HEK293 (cell line): Measurements from ENCODE around the gene ZNF460.

Experiments used
- BCL11A ChIP-seq: fragments of 450-650 bp; formaldehyde crosslinking; IDR thresholded peaks from 2 replicates; pipeline ENCODE4 v1.5.1; 2016; ENCODE audit warnings: low read depth, missing biosample characterization, missing genetic modification characterization
- ZBTB7A ChIP-seq: fragments of 450-650 bp; formaldehyde crosslinking; IDR thresholded peaks from 2 replicates; pipeline ENCODE4 v1.5.1; 2016; ENCODE audit warnings: low read depth, missing biosample characterization, missing genetic modification characterization
- ZNF157 ChIP-seq: fragments of 450-650 bp; formaldehyde crosslinking; IDR thresholded peaks from 2 replicates; pipeline ENCODE4 v1.5.1; 2016; ENCODE audit warnings: missing biosample characterization, missing genetic modification characterization
- ZNF169 ChIP-seq: fragments of 450-650 bp; formaldehyde crosslinking; IDR thresholded peaks from 2 replicates; pipeline ENCODE4 v1.5.1; 2016; ENCODE audit warnings: missing biosample characterization, missing genetic modification characterization
- ZNF274 ChIP-seq, 2 experiments: fragments of 200-500 bp in 1 of 2; fragments of 450-650 bp in 1 of 2; sonication (Bioruptor generic) in 1 of 2; formaldehyde crosslinking in 1 of 2; IDR thresholded peaks; 2 replicates each; pipeline versions ENCODE4 v1.5.1 to v1.6.1; 2014 to 2016; ENCODE audit warnings: borderline replicate concordance in 1 of 2, inconsistent platforms in 1 of 2, low read length in 1 of 2, missing biosample characterization in 1 of 2, missing genetic modification characterization in 1 of 2
- TF ChIP-seq, protein P1 (sequence below): fragments of 450-650 bp; formaldehyde crosslinking; IDR thresholded peaks from 2 replicates; pipeline ENCODE4 v1.5.1; 2016; ENCODE audit warnings: missing biosample characterization, missing genetic modification characterization
- TF ChIP-seq, protein P2 (sequence below): fragments of 450-650 bp; formaldehyde crosslinking; IDR thresholded peaks from 2 replicates; pipeline ENCODE4 v1.5.1; 2017; ENCODE audit warnings: missing biosample characterization, missing genetic modification characterization

DNA sequence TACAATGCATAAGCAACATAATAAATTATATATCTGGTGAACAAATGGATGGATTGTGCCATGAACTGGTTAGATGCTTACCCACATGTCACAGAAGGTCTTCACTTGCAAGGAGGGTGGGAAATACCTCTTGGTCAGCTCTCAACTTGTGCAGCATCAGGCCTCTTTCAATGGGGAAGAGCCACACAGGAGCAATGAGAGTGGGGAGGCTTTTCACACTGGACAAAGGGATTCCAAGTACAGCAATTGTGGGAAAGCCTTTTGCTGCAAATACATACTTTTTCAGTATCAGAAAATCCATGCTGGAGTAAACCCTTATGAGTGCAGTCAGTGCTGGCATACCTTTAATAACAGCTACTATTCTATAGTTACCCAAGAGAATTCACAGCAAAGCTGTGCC, 28.2 kb downstream of the ZNF460 start:
- TF ChIP-seq, protein P1, sequence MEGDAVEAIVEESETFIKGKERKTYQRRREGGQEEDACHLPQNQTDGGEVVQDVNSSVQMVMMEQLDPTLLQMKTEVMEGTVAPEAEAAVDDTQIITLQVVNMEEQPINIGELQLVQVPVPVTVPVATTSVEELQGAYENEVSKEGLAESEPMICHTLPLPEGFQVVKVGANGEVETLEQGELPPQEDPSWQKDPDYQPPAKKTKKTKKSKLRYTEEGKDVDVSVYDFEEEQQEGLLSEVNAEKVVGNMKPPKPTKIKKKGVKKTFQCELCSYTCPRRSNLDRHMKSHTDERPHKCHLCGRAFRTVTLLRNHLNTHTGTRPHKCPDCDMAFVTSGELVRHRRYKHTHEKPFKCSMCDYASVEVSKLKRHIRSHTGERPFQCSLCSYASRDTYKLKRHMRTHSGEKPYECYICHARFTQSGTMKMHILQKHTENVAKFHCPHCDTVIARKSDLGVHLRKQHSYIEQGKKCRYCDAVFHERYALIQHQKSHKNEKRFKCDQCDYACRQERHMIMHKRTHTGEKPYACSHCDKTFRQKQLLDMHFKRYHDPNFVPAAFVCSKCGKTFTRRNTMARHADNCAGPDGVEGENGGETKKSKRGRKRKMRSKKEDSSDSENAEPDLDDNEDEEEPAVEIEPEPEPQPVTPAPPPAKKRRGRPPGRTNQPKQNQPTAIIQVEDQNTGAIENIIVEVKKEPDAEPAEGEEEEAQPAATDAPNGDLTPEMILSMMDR (tag by site-specific recombination) = no peak
- TF ChIP-seq ZBTB7A (tag by site-specific recombination) = no peak
- TF ChIP-seq ZNF157 (tag by site-specific recombination) = no peak
- TF ChIP-seq, protein P2, sequence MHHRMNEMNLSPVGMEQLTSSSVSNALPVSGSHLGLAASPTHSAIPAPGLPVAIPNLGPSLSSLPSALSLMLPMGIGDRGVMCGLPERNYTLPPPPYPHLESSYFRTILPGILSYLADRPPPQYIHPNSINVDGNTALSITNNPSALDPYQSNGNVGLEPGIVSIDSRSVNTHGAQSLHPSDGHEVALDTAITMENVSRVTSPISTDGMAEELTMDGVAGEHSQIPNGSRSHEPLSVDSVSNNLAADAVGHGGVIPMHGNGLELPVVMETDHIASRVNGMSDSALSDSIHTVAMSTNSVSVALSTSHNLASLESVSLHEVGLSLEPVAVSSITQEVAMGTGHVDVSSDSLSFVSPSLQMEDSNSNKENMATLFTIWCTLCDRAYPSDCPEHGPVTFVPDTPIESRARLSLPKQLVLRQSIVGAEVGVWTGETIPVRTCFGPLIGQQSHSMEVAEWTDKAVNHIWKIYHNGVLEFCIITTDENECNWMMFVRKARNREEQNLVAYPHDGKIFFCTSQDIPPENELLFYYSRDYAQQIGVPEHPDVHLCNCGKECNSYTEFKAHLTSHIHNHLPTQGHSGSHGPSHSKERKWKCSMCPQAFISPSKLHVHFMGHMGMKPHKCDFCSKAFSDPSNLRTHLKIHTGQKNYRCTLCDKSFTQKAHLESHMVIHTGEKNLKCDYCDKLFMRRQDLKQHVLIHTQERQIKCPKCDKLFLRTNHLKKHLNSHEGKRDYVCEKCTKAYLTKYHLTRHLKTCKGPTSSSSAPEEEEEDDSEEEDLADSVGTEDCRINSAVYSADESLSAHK (tag by site-specific recombination) = no peak
- no peak for TF ChIP-seq ZNF274 (IDR thresholded peaks at IDR 0.05; ENCODE audit: low read length)
- no peak for TF ChIP-seq ZNF274 (tag by site-specific recombination; IDR thresholded peaks at IDR 0.05; ENCODE audit: borderline replicate concordance)
- TF ChIP-seq ZNF169 (tag by site-specific recombination) = no peak
- no peak for TF ChIP-seq BCL11A (tag by site-specific recombination)
